CD4-positive, alpha-beta T cell (primary cell): ENCODE data around the gene MLXIPL. TPM values are rescaled to one million over a fixed set of nuclear protein-coding genes. Genes with fewer than 3 reads are reported as not detected.
"Not testable (repeated sequence)": the region's sequence is repeated elsewhere in the genome, so short reads cannot be mapped to it uniquely, and the experiment has no call there.

Experiments
- ATAC-seq: fragments of 200-7000 bp; cut with Tn5 transposase; one replicate; pipeline ENCODE4 v1.10.0; 2022; ENCODE audit warnings: mild to moderate bottlenecking; ENCODE audit not compliant: poor library complexity
- CTCF ChIA-PET: fragments of 350-600 bp; sonication (Branson Sonifier 250); formaldehyde crosslinking; loops from one replicate; lab custom pipeline; 2021; ENCODE audit warnings: antibody characterized with exemption, inconsistent platforms; lab: Charles Lee
- POLR2A ChIA-PET: fragments of 350-600 bp; sonication (Branson Sonifier 250); formaldehyde crosslinking; loops from one replicate; lab custom pipeline; 2021; ENCODE audit warnings: antibody characterized with exemption, inconsistent platforms; lab: Charles Lee
- DNase-seq, 14 experiments: peaks; one replicate each; pipeline ENCODE4 v3.0.0-alpha.2; 2013 to 2020; ENCODE audit warnings: mixed read lengths in 2 of 14
- H3K27ac ChIP-seq, 2 donors: one replicate each; pipeline versions ENCODE4 v1.5.1 to v1.7.0; 2013; ENCODE audit warnings: low read length in 2 of 2, low read depth in 1 of 2, mild to moderate bottlenecking in 1 of 2
- H3K27me3 ChIP-seq, 2 experiments: 1 replicate in 1 of 2; 2 replicates in 1 of 2; pipeline versions ENCODE4 v1.6.1 to v1.7.0; 2013; ENCODE audit warnings: low read length in 2 of 2, control low read depth in 1 of 2, mild to moderate bottlenecking in 1 of 2, moderate library complexity in 1 of 2; ENCODE audit not compliant: insufficient read depth in 2 of 2, control insufficient read depth in 1 of 2
- H3K36me3 ChIP-seq: one replicate; pipeline ENCODE4 v1.6.1; 2013; ENCODE audit warnings: low read length, control low read depth; ENCODE audit not compliant: insufficient read depth
- H3K4me1 ChIP-seq: one replicate; pipeline ENCODE4 v1.6.1; 2013; ENCODE audit warnings: low read length, control low read depth; ENCODE audit not compliant: insufficient read depth
- H3K4me3 ChIP-seq: one replicate; pipeline ENCODE4 v1.5.1; 2013; ENCODE audit warnings: mild to moderate bottlenecking, low read length, moderate library complexity
- H3K9me3 ChIP-seq, 2 experiments: 1 replicate in 1 of 2; 2 replicates in 1 of 2; pipeline versions ENCODE4 v1.6.1 to v1.7.0; 2013; ENCODE audit warnings: low read length in 2 of 2, mild to moderate bottlenecking in 2 of 2, control low read depth in 1 of 2, moderate library complexity in 1 of 2; ENCODE audit not compliant: control insufficient read depth in 1 of 2, insufficient read depth in 1 of 2
- H3K27ac Mint-ChIP-seq: one replicate; pipeline ENCODE4 v1.8.0; 2020; ENCODE audit warnings: mixed read lengths
- H3K27me3 Mint-ChIP-seq: one replicate; pipeline ENCODE4 v1.8.0; 2021; ENCODE audit warnings: mixed read lengths
- H3K36me3 Mint-ChIP-seq: one replicate; pipeline ENCODE4 v1.8.0; 2021; ENCODE audit warnings: low read depth, mixed read lengths
- H3K4me1 Mint-ChIP-seq: one replicate; pipeline ENCODE4 v1.8.0; 2021; ENCODE audit warnings: low read depth, mixed read lengths
- H3K4me3 Mint-ChIP-seq: one replicate; pipeline ENCODE4 v1.8.0; 2020; ENCODE audit warnings: mild to moderate bottlenecking, mixed read lengths
- H3K9me3 Mint-ChIP-seq: one replicate; pipeline ENCODE4 v1.8.0; 2020; ENCODE audit warnings: mixed read lengths
- CTCF ChIP-seq: fragments of 200-600 bp; IDR thresholded peaks from one replicate; pipeline ENCODE4 v1.8.0; 2022; ENCODE audit warnings: antibody characterized with exemption, mild to moderate bottlenecking
- intact Hi-C, 2 experiments: fragments of 100-400 bp; cut with DNase I in 1 of 2; cut with micrococcal nuclease in 1 of 2; formaldehyde crosslinking; loops; one replicate each; pipeline versions ENCODE4 v1.15.1 to v1.9.0; 2023 to 2025; cut with DNase I, micrococcal nuclease
- total RNA-seq, 174 experiments: library from RNA in 2 of 174; stranded (reverse) in 2 of 174; gene quantifications; one replicate each; pipeline ENCODE4 v1.2.3 and lab custom pipeline; 2021 to 2026

MLXIPL gene
- total RNA-seq, 2 experiments from 2014 or later, result not detected

DNA sequence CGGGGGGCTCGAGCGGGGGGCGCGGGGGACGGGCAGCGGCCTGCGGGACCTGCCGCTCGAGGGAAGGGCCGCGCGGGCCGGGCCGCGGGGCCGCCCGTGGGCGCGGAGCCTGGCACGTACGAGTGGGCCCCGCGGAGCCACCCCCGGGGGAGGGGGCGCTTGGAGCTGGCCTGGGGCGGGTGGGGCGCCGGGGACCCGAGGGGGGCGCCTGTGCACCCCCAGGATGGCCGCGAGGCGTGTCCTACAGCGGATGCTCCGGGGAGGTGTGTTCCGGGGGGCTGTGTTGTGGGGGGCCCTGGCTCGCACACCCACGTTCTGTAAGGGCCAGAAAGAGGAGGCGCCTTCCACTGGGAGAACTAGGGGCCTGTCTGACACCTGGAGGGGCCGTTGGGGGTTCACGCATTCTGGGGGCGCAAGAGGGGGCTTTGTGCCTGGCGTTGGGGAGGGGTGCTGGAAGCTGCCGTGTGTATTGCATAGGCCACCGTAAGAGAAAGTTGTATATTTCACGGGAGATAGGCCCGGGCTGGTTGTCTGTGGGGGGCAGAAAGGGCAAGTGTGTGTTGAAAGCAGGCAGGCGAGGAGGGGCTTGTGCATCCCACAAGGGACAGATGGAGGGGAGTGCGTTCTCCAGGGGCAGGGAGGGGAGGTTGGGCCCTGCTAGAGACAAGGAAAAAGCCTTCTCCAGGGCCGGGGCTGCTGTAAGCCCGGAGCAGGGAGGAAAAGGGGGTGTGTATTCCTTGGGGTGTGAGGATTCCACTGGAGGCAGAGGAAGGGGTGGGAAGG, 44.0 kb upstream of the MLXIPL start:
- Histone ChIP-seq H3K36me3 (no peaks in the 10 kb centered on the region), H3K9me3 (peaks cover 0 to 4% of the 10 kb centered on the region in 2 experiments), H3K4me3 (peak overlapping the region; percentile 37), H3K4me1 (peaks cover 14% of the 10 kb centered on the region), H3K27ac (no peak overlapping the region), H3K27me3 (peaks cover 13 to 30% of the 10 kb centered on the region in 2 experiments)
- intact Hi-C loops, result loop anchor here (1.0 to 5.0 kb wide), 5 partner anchors 51 to 174 kb away; partner anchors contain the start of genes BAZ1B (in 2 of the 2), ABHD11 (in 1 of the 2), METTL27 (in 1 of the 2) and STX1A (in 1 of the 2)
- Mint-ChIP-seq H3K27ac (no peak overlapping the region), H3K4me3 (peak overlapping the region; percentile 80), H3K36me3 (no peaks in the 10 kb centered on the region), H3K9me3 (peaks cover 1% of the 10 kb centered on the region), H3K27me3 (peaks cover 33% of the 10 kb centered on the region), H3K4me1 (peaks cover 5% of the 10 kb centered on the region)
- ChIA-PET POLR2A (interaction anchor here (0.8 to 1.6 kb wide), 2 partner anchors 15 to 70 kb away, joined by 4 to 7 read pairs; partner anchors contain the start of genes ABHD11, BUD23 and DNAJC30), CTCF (interaction anchor here (0.6 to 3.2 kb wide), 9 partner anchors 8 to 111 kb away, joined by 3 to 14 read pairs (median 4); partner anchors contain the start of gene BCL7B)
- DNase-seq (peak in 3 of 14 experiments; percentile 11 to 37 (median 25)), ATAC-seq (no peak)
- TF ChIP-seq CTCF, result no peak

DNA sequence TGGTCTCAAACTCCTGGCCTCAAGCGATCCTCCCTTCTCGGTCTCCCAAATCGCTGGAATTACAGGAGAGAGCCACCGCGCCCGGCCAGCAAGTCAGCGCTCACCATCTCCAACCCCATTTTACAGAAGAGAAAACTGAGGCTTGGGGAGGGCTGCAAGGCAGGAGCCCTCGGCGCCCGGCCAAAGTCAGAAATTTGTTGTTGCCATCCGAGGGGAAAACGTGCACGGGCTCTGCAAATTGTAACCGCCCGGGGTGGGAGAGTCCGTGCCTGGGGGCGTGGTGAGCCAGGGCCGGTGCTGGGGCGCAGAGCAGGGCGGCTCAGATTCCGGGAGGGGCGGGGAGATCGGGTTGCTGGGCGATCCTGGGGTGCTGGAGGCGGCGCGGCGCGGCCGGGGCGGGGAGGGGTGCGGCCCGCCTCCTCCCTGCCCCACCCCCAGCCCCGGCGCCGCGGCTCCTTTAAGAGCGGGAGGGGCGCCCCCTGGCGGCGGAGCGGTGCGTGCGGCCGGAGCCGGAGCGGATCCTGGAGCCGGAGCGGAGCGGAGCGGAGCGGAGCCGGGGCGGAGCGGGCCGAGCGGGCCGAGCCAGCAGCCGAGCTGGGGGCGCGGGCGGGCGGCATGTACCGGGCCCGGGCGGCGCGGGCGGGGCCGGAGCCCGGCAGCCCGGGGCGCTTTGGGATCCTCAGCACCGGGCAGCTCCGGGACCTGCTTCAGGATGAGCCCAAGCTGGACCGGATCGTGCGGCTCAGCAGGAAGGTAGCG, 43.2 kb upstream of the MLXIPL start, which contains the start of gene VPS37D:
VPS37D (plus strand) TSS at position 488 of the 759 bp plus-strand sequence; CDS start at position 616, 128 bp downstream.
- Histone ChIP-seq H3K4me1 (peaks cover 14% of the 10 kb centered on the region), H3K27me3 (peaks cover 13 to 30% of the 10 kb centered on the region in 2 experiments), H3K9me3 (peaks cover 0 to 4% of the 10 kb centered on the region in 2 experiments), H3K4me3 (peak within 1 kb of the TSS; percentile 51), H3K36me3 (no peaks in the 10 kb centered on the region), H3K27ac (no peak within 1 kb of the TSS)
- ATAC-seq (peak; percentile 91), DNase-seq (peak; percentile 85 to 97 (median 94))
- TF ChIP-seq CTCF, result peak; percentile 52
- Mint-ChIP-seq H3K4me3 (peak within 1 kb of the TSS; percentile 82), H3K36me3 (no peaks in the 10 kb centered on the region), H3K4me1 (peaks cover 5% of the 10 kb centered on the region), H3K27me3 (peaks cover 40% of the 10 kb centered on the region), H3K27ac (no peak within 1 kb of the TSS), H3K9me3 (peaks cover 6% of the 10 kb centered on the region)
- intact Hi-C loops, result loop anchor here (1.0 to 5.0 kb wide), 8 partner anchors 16 to 175 kb away; partner anchors contain the start of genes ABHD11 (in 2 of the 2), BAZ1B (in 2 of the 2), BUD23 (in 1 of the 2) and DNAJC30 (in 1 of the 2)
- ChIA-PET CTCF (interaction anchor here (0.6 to 3.2 kb wide), 9 partner anchors 9 to 110 kb away, joined by 3 to 14 read pairs (median 4); partner anchors contain the start of gene BCL7B), POLR2A (interaction anchor here (0.8 to 1.6 kb wide), 2 partner anchors 16 to 71 kb away, joined by 4 to 7 read pairs; partner anchors contain the start of genes ABHD11, BUD23 and DNAJC30)

DNA sequence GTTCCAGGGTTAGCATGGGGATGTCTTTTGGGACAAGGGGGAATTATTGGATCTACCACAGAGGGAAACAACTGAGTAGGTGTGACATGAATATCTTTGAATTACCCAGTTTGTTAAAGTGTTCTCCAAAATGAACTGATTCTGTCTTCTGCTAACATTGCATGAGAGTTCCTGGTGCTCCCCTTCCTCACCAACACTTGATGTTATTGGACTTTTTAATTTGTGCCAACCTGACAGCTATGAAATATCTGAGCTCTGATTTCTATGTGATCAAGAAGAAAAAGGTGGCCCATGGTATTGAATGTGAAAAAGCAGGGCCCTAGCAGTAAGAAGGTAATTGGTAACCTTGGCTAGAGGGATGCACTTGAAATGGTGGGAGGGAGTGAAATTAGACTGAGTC, 38.7 kb upstream of the MLXIPL start:
- peaks cover 5% of the 10 kb centered on the region for H3K4me1 ChIP-seq
- H3K4me3 ChIP-seq, result no peak overlapping the region
- Mint-ChIP-seq H3K27me3 (peaks cover 57% of the 10 kb centered on the region), H3K27ac (no peak overlapping the region), H3K4me3 (no peak overlapping the region), H3K9me3 (peaks cover 6% of the 10 kb centered on the region), H3K36me3 (no peaks in the 10 kb centered on the region), H3K4me1 (no peaks in the 10 kb centered on the region)
- intact Hi-C loops, result no loop called here
- ATAC-seq (no peak), DNase-seq (no peak)
- no peak overlapping the region for H3K27ac ChIP-seq
- peaks cover 10 to 18% of the 10 kb centered on the region in 2 experiments for H3K27me3 ChIP-seq
- H3K9me3 ChIP-seq, result no peaks in the 10 kb centered on the region
- H3K36me3 ChIP-seq, result no peaks in the 10 kb centered on the region
- TF ChIP-seq CTCF, result no peak
- ChIA-PET CTCF (no interaction called here), POLR2A (no interaction called here)

DNA sequence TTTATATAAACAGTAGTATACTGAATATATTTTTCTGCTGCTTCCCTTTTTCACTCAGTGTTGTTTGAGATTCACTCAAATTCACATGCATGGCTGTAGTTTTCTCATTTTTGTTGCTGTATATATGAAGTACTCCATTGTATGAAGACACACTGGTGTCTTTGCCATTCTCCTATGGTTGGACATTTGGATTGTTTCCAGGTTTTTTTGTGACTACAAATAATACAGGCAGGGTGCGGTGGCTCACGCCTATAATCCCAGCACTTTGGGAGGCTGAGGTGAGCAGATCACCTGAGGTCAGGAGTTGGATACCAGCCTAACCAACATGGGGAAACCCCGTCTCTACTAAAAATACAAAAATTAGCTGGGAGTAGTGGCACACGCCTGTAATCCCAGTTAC, 36.3 kb upstream of the MLXIPL start:
- H3K9me3 Mint-ChIP-seq, H3K4me3 ChIP-seq, H3K4me1 Mint-ChIP-seq, H3K4me1 ChIP-seq, CTCF ChIA-PET, H3K36me3 ChIP-seq, POLR2A ChIA-PET, DNase-seq, H3K9me3 ChIP-seq, H3K4me3 Mint-ChIP-seq, ATAC-seq, intact Hi-C loops, H3K27ac Mint-ChIP-seq, H3K27ac ChIP-seq, H3K36me3 Mint-ChIP-seq: not testable (repeated sequence)
- peaks cover 51% of the 10 kb centered on the region for H3K27me3 Mint-ChIP-seq
- peaks cover 6 to 12% of the 10 kb centered on the region in 2 experiments for H3K27me3 ChIP-seq
